GM12865 (cell line): Measurements from ENCODE around the gene GALM.
"Not testable (repeated sequence)": the region's sequence is repeated elsewhere in the genome, so short reads cannot be mapped to it uniquely, and the experiment has no call there.

Experiments
- DNase-seq: peaks from one replicate; pipeline ENCODE4 v3.0.0; 2010; ENCODE audit warnings: low read depth
- H3K4me3 ChIP-seq: 2 replicates; pipeline ENCODE4 v1.5.1; 2011; ENCODE audit warnings: mild to moderate bottlenecking, low read depth, low read length, control low read depth
- TF ChIP-seq, protein P1 (sequence below): IDR thresholded peaks from 2 replicates; pipeline ENCODE4 v1.5.1; 2011; ENCODE audit warnings: low read length, control low read depth, low read depth, inconsistent platforms; ENCODE audit not compliant: insufficient read depth; ENCODE audit errors: missing control alignments

GALM gene

GRCh38 chr2:38733300-38733971 lies 67.5 kb downstream of the GALM start:
- no peak overlapping the region for H3K4me3 ChIP-seq
- TF ChIP-seq, protein P1, sequence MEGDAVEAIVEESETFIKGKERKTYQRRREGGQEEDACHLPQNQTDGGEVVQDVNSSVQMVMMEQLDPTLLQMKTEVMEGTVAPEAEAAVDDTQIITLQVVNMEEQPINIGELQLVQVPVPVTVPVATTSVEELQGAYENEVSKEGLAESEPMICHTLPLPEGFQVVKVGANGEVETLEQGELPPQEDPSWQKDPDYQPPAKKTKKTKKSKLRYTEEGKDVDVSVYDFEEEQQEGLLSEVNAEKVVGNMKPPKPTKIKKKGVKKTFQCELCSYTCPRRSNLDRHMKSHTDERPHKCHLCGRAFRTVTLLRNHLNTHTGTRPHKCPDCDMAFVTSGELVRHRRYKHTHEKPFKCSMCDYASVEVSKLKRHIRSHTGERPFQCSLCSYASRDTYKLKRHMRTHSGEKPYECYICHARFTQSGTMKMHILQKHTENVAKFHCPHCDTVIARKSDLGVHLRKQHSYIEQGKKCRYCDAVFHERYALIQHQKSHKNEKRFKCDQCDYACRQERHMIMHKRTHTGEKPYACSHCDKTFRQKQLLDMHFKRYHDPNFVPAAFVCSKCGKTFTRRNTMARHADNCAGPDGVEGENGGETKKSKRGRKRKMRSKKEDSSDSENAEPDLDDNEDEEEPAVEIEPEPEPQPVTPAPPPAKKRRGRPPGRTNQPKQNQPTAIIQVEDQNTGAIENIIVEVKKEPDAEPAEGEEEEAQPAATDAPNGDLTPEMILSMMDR, result no peak
- no peak for DNase-seq

- H3K4me3 ChIP-seq, result no peak overlapping the region
- DNase-seq, result no peak
- TF ChIP-seq, protein P1, result no peak
Observed at GRCh38 chr2:38734299-38735058, 68.6 kb downstream of the GALM start.

- H3K4me3 ChIP-seq, result no peak overlapping the region
- no peak for DNase-seq
- TF ChIP-seq, protein P1, result no peak
Observed at GRCh38 chr2:38735999-38736320, 70.0 kb downstream of the GALM start.

DNA sequence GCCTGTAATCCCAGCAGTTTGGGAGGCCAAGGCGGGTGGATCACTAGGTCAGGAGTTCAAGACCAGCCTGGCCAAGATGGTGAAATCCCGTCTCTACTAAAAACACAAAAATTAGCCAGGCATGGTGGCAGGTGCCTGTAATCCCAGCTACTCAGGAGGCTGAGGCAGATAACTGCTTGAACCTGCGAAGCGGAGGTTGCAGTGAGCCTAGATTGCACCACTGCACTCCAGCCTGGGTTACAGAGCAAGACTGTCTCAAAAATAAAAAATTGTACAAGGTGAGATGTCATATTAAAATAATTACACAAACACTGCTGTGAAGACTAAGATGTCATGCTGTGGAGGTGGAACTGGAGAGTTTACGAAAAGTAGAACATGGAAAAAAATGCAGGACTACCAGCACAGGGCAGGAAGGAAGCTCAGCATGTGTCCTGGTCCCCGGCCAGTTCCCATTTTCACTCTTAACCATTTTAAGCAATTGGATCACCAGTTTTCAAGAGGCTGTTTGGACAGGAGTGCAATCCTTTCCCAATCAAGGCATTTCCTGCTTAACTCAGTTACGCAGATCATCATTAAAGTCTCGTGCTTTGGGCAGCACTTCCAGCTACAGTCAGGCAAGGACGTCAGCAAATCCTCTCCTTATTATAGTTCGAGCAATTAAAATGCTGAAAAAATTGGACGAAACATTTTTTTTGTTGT lies 71.2 kb downstream of the GALM start:
- not testable (repeated sequence) for H3K4me3 ChIP-seq, DNase-seq

DNA sequence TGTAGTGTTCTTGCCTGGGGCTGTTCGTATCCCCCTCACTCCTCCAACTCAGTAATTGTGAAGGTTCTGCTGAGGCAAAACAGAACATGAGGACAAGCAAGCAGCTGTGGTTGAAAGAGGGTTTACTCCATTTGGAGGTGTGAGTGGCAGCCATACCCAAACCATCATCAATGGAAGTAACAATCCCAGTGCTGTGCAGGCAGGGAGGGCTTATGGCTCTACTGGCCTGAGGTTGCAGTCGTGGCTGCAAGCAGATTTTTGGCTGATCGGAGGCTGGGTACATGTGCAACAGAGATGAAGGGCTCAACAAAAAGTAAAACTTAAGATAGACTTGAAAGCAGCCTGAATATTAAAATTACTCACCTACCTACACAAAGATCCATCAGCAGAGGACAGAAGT lies 72.0 kb downstream of the GALM start:
- DNase-seq, result no peak
- TF ChIP-seq, protein P1, result no peak
- H3K4me3 ChIP-seq, result no peak overlapping the region

DNA sequence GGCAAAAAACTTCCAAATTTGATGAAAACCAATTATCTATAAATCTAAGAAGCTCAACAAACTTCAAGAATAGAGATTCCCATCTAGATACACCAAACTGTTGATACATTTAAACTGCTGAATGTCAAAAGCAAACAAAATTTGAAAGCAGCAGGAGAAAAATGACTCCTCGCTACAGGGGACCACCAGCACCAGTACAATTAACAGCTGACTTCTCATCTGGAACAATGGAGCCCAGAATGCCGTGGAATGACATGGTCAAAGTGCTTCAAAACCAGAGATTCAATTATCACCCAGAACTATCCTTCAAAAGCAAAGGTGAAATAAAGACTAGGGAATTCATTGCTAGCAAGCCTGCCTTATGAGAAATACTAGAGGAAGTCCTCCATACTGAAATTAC lies 73.6 kb downstream of the GALM start:
- no peak for DNase-seq
- H3K4me3 ChIP-seq, result no peak overlapping the region
- TF ChIP-seq, protein P1, result no peak
